ENCODE data around the gene DCDC2.
"Not testable (repeated sequence)": the region's sequence is repeated elsewhere in the genome, so short reads cannot be mapped to it uniquely, and the experiment has no call there.

The DCDC2 gene

DNA sequence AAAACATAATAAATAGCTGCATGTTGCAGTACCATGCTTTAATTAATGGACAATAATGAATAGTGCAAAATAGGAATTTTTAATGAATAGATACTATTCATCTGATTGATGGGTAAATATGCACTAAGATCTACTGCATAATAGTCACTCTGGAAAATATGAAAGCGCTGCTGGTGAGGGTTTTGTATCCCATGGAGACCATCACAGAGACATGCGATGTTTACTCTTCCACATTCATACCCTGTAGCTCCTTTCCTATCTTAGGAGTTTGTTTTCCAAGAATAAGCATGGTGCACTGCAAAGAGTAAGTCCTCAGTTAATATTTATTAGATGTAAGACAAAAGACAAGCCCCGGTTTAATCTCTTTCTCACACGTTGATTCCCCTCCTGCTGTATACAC is 150.4 kb downstream of the DCDC2 start:
- peak; percentile 59 for DNase-seq

DNA sequence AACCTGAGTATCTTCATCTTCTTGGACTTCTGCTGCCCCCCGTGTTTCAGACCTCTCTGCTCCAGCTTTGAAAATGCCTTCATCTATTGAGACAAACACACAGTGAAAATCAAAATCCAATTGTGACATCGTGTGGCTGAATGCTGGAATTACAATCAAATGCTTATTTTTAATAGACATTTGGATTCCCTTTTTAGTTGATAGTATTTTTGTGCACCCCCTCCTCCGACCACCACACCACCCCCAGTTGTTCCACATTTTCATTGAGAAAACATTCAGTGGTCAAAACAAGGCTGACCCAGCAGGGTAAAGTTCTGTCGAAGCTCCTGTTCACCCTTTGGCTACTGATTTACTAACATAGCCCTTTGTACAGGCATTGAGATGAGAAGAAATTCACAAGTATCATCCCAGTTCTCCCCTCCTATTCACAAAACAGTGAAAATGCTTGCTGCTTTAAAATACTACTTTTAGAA is 152.8 kb downstream of the DCDC2 start:
- DNase-seq, result peak; percentile 20

DNA sequence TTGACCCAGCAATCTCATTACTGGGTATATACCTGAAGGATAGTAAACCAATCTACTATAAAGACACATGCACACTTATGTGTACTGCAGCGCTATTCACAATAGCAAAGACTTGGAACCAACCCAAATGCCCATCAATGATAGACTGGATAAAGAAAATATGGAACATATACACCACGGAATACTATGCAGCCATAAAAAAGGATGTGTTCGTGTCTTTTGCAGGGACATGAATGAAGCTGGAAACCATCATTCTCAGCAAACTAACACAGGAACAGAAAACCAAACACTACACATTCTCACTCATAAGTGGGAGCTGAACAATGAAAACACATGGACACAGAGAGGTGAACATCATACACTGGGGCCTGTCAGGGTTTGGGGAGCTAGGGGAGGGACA is 153.7 kb downstream of the DCDC2 start:
- not testable (repeated sequence) for DNase-seq

DNA sequence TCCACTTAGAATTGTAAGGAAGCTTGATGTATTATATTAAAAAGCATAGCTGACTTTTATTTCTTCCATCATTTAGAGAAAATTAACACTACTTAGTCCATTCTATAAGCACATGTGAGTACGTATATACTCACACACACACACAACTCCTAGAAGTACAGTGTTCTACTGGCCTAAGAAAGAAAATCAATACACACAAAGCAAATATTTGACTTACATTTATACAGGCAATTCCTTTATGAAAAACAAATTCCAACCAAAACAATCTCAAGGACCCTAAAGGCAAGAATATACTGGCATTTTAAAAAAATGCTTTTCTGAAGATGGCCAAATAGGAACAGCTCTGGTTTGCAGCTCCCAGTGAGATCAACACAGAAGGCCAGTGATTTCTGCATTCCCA is 160.0 kb downstream of the DCDC2 start:
- DNase-seq, result no peak

DNA sequence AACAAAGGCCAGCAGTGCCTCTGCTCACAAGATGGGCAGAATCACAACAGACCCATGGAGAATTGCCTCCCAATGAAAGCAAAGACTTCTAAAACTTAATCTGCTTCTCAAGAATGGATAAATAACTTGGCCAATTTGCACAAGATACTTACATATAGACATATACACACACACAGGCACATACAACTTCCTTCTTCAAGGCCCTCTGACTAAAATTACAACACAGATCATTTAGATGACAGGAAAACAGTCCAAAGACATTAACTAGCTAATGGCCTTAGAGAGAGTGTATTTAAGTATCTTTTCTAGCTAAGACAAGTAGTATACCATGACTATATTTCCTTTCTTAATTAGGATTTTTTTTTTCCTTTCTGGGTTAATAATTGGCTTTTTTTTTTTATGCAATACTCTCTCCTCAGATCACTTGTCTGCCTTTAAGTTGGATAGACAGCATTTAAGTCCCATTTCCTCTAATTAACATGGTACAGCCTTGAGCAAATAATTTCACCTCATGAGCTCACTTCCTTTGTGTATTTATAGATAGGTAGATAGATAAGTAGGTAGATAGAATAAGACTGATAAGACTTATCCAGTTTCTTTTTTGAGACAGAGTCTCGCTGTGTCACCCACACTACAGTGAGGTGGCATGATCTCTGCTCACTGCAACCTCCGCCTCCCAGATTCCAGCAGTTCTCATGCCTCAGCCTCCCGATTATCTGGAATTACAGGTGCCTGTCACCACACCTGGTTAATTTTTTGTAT is 161.8 kb downstream of the DCDC2 start:
- DNase-seq, result no peak

DNA sequence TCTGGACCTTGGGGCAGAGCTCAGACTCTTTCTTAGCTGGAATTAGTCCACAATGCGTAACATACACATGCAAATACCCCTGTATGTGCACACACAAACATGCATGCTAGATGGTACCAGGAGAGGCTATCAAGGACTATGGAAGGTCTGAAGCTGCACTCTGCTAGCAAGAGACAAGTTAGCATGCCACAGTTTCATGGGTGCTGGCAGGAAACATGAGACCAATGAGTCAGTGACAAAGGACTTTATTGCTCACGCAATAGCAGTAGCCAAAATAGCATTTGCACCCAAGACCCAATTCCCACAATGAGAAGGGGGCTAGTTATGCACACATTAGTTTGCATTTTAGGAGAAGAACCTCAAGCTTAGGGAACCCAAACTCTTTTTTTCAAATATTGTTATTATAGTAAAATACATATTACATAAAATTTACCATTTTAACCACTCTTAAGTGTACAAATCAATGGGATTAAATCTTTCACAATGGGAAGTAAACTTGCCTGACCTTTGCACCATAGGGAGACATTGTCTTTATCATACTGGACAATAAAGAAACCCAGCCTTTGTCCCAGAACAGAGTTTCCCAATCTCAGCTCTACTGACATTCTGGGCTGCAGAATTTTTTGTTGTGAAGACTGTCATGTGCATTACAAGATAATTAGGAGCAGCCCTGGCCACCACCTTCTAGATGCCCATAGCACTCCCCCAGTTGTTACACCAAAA is 162.7 kb downstream of the DCDC2 start:
- DNase-seq, result no peak

DNA sequence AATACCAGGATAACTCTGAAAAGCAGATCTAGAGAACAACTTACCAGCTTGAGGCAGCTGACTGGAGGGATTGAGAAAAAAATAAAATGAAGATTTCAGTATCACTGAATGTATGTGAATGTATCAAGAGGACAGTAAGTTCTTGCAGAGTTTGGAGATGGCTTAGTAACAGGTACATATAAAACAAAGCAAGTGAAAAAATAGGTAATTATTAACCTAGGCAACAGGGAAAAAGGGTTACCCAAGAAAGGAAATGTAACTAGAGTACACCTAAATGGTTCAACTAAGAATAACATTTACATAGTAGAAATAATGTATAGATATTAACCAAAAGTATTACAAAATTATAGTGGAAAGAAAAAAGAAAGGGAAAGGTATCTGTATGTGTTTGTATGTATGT is 164.5 kb downstream of the DCDC2 start:
- DNase-seq, result no peak

DNA sequence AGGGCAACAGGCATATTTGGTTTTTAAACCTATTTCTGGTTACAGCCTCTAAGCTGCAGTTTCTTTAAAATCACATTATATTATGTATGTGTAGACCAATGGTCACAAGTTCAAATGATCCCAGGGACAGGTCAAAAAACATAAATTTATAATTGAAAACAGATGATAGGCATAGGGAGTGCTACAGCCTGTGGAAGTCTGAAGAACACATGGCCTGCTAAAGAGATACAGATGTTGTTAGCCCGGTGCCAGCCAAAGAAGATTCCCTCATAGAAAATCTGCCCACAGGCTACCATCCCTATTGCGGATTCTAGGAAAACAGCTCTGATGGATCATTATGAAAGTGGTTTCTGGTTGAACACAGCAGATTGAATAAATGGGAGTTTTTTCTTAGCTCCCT is 166.5 kb downstream of the DCDC2 start:
- DNase-seq, result no peak

DNA sequence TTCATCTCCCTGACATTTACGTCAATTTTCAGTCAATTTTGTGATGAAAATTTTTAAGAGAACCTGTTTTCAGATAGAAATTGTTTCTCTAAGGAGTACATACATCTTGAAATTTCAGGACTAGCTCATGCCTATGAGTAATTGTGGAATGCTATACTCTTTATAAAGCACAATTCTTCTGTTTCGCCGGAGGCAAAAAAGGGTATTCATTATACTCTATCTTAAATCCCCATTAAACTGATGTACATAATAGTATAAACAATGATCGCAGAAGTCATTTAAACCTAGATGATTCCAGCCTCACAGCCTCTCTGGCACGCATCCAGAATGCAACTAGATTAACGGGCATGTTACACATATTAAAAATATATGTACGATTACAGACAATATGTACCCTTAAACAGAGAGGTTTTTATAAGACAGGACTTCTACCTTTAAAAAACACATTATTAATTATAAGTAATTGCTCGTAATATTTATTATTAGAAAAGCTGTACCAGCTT is 169.2 kb downstream of the DCDC2 start:
- no peak for DNase-seq

DNA sequence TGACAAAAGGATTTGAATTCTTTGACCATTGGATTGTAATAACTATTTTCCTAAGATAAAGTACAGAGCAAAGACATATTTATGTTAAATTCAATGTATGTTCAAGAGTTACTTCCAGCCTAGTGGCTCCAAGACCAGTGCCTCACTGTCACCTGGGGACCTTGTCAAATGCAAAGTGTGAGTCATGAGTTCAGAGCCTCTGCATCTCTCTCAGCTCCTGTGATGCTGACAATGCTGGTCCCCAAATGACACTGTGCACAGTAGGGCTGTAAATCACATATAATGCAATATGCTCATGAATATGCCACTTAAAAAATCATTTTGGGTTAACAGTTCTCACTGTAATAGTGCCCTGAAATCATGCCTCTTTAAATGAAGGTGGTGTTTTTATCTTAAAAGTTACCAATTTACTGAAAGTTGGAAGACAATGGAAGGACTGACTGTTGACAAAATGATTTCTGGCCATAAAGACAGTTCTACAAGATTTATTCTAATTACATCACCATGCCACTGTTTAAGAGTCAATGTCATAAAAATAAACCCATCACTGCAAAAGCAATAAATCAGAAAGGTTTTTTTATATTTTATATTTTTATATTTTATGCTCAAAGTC is 169.8 kb downstream of the DCDC2 start:
- DNase-seq, result no peak

DNA sequence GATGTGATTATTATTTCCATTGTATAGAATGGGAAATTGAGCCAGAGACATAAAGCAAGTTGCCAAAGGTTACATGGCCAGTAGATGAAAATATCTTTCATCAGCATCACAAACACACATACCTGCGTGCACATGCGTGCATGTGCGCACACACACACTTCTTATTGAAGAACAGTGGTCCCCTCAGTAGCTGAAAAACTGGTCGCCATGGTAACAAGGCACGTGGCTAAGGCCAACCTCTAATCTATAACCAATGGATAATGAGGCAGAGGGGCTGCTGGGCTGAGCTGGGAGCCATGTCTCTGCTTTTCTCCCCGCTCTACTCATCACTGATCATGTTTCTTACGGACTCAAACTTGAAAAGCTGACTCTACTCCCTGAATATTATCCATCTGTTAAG is 171.5 kb downstream of the DCDC2 start:
- no peak for DNase-seq

DNA sequence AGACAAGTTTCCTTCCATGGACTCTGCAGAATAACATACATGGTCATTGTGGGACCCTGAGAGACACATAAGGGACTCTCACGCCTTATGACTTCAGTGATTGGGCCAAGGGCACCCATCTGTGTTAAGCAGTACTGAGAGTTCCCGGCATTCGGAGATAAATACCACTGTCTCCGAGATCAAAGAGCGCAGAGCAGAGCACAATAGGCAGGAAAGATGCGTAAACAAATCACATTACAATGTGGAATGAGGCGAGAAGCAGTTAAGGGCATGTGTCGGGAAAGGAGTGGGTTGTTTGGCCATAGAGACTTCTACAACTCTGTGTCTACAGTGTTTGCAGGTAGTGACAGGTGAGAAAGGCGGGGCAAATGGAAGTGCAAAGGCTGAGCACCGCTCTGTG is 174.3 kb downstream of the DCDC2 start:
- peak; percentile 57 for DNase-seq

DNA sequence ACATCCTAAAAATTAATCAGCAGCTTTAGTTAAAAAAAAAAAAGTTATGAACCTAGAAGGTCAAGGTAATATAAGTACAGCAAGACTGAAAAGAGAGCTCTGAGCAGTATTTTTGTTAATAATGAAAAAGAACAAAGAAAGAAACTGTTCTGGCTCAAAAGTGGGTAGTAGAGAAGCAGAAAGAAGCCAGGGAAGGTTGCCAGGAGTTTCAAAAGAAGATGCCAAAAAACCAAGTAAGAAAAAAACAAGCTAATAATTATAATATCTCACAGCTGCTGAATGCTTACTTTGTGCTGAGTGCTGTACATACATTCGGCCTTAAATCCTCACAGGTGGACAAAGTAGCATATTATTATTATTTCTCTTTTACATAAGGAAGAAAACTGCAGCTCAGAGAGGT is 200.0 kb downstream of the DCDC2 start:
- no peak for DNase-seq

DNA sequence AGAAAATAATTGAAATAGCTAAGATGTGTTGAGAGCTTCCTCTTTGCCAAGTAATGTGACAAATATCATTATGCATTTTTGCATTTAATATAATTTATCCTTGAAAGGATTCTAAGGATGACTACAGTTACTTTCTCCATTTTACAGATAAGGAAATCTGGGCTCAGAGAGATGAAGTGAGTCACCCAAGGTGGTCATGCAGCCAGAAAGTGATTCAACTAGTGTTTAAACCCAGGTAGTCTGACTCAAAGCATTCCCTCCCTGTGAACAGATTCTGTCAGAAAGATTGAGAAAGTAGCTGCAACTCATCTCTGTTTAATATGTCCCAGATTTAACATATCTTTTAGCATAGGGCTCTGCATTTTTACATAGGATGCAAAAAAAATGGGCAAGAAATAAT is 203.7 kb downstream of the DCDC2 start:
- no peak for DNase-seq

DNA sequence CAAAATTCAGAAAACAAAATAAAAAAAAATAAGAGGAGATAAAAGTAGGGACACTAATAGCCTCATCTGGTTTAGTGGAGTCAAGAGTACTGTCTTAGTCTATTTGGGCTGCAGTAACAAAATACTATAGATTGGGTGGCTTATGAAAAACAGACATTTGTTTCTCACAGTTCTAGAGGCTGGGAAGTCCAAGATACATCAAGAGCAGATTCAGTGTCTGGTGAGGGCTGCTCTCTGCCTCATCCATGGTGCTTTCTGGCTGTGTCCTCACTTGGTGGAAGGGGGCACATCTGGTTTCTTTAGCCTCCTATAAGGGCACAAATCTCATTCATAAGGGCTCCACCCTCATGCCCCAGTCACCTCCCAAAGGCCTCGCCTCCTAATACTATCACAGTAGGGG is 205.8 kb downstream of the DCDC2 start:
- no peak for DNase-seq

DNA sequence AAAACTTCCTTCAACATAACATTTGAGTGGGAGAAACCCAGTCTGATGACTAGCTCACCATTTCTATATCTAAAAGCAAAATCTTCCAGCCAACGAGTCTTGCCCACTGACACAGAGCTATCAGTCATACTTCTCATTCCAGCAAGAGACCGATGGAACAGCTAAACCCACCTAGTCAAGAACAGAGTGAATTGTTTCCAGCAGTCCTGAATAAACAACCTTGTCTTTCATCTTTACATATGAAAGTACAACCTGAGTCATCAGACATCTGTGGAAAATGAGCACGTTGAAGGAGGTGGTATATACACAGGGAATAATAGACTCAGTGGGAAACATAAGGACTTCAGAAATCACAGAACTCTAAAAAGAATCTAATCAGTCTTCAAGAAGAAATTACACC is 208.0 kb downstream of the DCDC2 start:
- DNase-seq, result no peak

DNA sequence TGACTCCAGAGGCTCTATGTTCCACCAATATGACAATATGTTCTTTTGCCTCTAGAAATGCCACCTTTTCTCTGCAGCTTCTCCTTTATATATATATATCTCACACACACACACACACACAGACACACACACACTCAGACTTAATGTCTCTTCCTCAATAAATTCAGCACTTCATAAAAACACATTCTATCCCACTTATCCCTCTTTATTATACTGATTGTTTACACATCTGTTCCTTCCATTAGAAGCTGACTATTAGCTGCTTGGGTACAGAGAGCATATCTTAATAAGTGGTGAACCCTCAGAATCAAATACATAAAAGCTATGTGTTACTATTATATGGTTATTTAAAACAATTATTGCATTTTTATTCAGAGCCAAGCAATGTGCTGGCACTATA is 208.6 kb downstream of the DCDC2 start:
- no peak for DNase-seq

DNA sequence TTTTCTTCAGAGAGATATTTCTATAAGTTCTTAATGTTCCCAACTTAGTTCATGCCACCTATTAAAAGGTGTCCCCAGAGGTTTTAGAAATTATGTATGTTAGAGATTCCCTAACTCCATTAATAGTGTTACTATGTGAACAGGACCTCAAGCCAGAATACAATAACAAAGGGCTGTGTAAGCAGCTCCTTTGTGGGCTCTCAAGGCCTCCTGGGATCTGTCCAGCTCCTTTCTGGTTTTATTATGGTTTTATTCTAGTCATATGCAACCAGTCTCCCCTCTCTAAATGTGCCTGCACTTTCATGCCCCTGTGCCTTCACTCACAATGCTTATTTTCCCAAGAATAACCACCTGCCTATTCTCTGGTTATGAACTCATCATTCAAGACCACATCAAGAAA is 209.2 kb downstream of the DCDC2 start:
- DNase-seq, result no peak

DNA sequence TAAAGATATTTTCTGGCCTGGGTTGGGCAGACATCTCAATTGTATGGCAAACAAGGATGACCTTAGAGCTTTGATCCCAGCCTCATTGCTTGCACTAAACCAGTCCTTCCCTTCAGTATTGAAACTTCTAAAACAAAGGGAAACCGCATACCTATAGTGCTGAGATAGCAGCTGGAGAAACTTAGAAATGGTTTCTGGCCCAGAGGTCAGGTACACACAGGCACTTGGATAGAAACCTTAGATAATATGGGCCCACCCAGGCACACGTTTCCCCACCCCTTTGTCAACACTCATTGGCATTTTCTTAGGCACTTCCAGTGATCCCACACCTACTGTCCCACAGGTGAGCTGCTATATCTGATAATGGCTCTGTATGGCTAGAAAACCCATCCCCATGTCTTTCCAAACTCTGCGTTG is 209.7 kb downstream of the DCDC2 start:
- DNase-seq, result no peak

DNA sequence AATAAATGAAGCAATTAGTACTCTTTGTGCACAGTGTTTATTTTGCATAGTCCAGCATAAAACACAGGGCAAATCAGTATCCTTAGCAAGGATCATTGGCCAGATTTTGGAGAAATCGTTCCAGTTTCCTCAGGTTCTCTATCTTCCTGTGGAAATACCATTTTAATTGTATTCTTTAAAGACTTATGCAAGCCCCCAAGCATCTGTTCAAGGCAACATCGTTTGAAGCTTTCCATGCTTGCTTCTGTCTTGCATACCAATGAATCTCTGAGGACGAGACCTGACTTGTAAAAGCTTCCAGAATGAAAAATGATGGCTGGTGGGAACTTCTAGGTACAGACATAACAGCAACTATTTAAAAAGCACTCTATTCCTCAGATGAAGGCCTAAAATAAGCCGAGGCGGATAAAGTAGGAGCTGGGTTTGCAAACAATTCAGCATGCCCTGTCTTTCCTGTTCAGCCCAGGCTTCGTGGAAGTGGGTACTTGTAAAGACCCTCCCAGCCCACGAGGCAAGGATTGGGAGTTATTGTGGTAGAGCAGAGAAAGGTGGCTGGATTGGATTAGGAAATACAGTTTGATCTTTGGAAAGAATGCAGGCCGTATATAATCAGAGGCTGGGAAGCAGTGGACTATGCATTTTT is 210.2 kb downstream of the DCDC2 start:
- DNase-seq, result no peak

DNA sequence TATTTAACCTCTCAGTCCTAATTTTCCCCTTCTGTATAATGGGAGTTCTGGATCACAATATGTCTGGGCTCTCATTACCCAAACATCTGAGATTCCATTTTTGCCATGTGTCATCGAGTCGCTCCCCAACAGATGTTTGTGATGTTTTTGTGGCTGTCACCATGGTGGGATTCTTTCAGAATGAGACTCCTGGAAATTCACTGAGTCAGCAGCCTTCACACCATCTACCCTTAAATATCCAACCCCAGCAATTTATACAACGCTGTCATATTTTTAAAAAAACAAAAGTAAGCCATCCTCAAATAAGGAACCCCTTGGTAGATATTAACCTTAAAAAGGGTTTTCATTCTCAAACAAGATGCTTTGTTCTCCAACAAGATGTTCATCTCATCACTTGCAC is 211.0 kb downstream of the DCDC2 start:
- no peak for DNase-seq

DNA sequence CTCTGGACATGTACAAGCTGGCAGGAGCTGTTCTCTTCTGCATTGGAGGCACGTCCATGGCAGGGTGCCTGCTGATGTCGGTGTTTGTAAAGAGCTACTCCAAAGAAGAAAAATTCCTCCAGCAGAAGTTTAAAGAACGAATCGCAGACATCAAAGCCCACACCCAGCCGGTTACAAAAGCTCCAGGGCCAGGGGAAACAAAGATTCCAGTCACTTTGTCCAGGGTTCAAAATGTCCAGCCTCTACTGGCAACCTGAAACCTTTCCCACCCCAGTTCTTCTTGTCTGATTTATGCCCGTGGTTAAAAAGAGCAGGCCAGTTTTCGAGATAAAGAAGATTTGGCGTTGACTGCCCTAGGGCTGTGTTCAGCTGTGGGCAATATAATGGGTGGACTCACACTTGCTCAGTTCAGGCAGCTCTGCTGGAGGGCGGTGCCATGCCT is 212.1 kb downstream of the DCDC2 start:
- DNase-seq, result no peak

DNA sequence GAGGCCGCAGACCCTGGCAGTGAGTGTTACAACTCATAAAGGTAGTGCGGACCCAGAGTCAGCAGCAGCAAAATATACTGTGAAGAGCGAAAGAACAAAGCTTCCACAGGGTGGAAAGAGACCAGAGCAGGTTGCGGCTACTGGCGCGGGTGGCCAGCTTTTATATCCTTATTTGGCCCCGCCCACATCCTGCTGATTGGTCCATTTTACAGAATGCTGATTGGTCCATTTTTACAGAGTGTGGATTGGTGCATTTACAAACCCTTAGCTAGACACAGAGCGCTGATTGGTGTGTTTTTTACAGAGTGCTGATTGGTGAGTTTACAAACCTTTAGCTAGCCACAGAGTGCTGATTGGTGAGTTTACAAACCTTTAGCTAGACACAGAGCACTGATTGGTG is 215.1 kb downstream of the DCDC2 start:
- DNase-seq, result not testable (repeated sequence)
